Cardiac muscle cell (in vitro differentiated cells and primary cell): Measurements from ENCODE around the gene RBM23. TPM values are rescaled to one million over a fixed set of nuclear protein-coding genes. Genes with fewer than 3 reads are reported as not detected.
A peak's percentile ranks its signal among the peaks of the same experiment; 100 is the strongest.

Experiments
- DNase-seq, 2 donors: peaks; one replicate each; pipeline versions ENCODE4 v3.0.0 to v3.0.0-alpha.2; 2010 to 2017; ENCODE audit warnings: low read depth in 1 of 2, low spot score in 1 of 2
- H3K27ac ChIP-seq: fragments of 200-600 bp; sonication (generic); 2 replicates; pipeline ENCODE4 v1.5.1; 2016
- H3K27me3 ChIP-seq: fragments of 200-600 bp; sonication (generic); 2 replicates; pipeline ENCODE4 v1.6.0; 2016; ENCODE audit warnings: control low read depth
- H3K36me3 ChIP-seq: fragments of 200-600 bp; sonication (generic); 2 replicates; pipeline ENCODE4 v1.5.1; 2016; ENCODE audit warnings: control low read depth
- H3K4me1 ChIP-seq: fragments of 200-600 bp; sonication (generic); 2 replicates; pipeline ENCODE4 v1.8.1; 2017; ENCODE audit warnings: low read depth, mild to moderate bottlenecking, mixed run types
- H3K4me3 ChIP-seq: fragments of 200-600 bp; sonication (generic); 2 replicates; pipeline ENCODE4 v1.5.1; 2016; ENCODE audit warnings: mild to moderate bottlenecking
- H3K9me3 ChIP-seq: fragments of 200-600 bp; sonication (generic); 2 replicates; pipeline ENCODE4 v1.5.1; 2017; ENCODE audit warnings: low read depth, mild to moderate bottlenecking, control low read depth
- polyA plus RNA-seq: library from polyadenylated mRNA; unstranded; fragments of >200 nt; fragmentation: Nextera tagmentation; extraction: Ambion mirVana; gene quantifications from 2 replicates; pipeline ENCODE4 v1.2.1, GENCODE V29; 2016
- total RNA-seq: library from RNA; depleted of rRNA; stranded (reverse); fragments of >200 nt; gene quantifications from 2 replicates; pipeline ENCODE4 v1.2.3, GENCODE V29; 2016
- TF ChIP-seq, protein P1 (sequence below): IDR thresholded peaks from 2 replicates; pipeline ENCODE4 v1.5.1; 2012; ENCODE audit warnings: low read depth, mild to moderate bottlenecking, low read length

RBM23 gene
- total and polyA plus RNA-seq, 2 experiments from 2014 or later = 93.4 to 107 TPM

DNA sequence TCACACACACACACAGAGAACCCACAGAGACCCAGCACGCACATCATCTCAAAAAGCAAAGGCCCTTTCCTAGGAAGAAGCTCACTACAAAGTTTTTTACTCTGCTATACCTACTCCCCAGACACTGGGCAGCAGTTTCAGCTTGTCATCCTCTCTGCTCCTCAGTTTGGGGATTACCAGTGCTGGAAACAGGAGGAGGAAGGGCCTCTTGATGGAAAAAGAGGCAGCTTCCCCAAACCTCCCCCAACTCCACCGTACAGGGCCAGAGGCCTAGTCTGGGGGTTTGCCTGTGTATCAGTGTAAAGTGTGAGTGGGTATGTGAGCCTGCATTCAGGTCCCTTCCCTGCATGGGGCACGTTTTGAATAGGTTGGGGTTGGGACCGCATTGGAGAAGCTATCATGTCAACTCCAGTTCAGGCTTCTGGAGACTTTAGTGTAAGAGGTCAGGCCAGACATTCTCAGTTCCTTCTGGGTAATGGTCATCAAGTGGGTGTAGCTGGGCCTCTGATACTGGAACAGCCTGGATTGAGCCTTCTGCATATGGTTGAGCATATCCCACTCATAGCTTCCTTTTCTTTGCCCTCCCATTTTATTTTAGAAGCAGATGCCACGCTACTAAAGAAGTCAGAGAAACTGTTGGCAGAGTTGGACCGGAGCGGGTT is 34.7 kb downstream of the RBM23 start:
- no peak overlapping the region for H3K4me3 ChIP-seq

DNA sequence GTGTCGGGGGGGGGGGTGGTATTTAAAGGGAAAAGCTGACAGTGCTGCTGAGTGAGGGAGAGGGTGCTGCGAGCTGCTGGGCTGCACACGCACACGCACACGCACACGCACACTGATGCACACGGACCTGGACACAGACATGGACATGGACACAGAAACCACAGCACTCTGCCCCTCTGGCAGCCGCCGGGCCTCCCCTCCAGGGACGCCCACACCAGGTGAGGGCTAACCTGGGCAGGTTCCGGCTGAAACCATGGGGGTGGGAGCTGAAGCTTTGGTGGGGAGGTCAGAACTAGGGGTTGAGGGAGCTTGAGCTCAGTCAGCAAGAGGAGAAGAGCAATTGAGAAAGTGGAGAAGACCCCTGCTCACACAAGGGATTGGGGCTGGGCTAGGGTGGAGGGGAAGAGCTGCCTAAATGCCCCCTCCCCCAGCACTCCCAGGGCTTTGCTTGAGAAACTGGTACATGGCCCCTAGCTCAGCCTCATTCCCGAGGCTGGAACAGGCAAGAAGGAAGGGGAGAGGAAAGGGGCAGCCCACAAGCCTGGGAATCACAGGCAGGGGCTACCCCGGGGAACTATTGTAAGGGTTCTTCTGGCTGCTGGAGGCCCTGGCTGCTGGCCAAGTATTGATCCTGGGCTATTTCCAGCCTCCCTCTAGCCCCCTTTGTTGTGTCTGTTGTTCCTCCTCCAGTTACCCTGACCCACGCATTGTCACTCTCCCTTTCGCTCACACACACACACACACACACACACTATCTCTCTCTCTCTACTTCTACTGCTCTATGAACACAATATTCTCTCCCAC is 35.6 kb downstream of the RBM23 start, which contains the start of gene REM2:
Gene REM2, plus strand, starts transcription at position 50 of the 804 bp plus-strand sequence. Its CDS starts 66 bp downstream, at position 116.
- peak within 1 kb of the TSS; percentile 13 for H3K4me3 ChIP-seq
- H3K27me3 ChIP-seq = no peaks in the 10 kb centered on the region
- DNase-seq = peak in 1 of 2 donors; percentile 28
- H3K4me1 ChIP-seq = peaks cover 28% of the 10 kb centered on the region
- H3K36me3 ChIP-seq = no peaks in the 10 kb centered on the region
- H3K9me3 ChIP-seq = no peaks in the 10 kb centered on the region
- TF ChIP-seq, protein P1, sequence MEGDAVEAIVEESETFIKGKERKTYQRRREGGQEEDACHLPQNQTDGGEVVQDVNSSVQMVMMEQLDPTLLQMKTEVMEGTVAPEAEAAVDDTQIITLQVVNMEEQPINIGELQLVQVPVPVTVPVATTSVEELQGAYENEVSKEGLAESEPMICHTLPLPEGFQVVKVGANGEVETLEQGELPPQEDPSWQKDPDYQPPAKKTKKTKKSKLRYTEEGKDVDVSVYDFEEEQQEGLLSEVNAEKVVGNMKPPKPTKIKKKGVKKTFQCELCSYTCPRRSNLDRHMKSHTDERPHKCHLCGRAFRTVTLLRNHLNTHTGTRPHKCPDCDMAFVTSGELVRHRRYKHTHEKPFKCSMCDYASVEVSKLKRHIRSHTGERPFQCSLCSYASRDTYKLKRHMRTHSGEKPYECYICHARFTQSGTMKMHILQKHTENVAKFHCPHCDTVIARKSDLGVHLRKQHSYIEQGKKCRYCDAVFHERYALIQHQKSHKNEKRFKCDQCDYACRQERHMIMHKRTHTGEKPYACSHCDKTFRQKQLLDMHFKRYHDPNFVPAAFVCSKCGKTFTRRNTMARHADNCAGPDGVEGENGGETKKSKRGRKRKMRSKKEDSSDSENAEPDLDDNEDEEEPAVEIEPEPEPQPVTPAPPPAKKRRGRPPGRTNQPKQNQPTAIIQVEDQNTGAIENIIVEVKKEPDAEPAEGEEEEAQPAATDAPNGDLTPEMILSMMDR = no peak
- peak within 1 kb of the TSS; percentile 78 for H3K27ac ChIP-seq

More for the DNA sequence above, 34.7 kb downstream of the RBM23 start:
- TF ChIP-seq, protein P1 = no peak
- Histone ChIP-seq H3K27ac (no peak overlapping the region), H3K27me3 (no peaks in the 10 kb centered on the region), H3K9me3 (no peaks in the 10 kb centered on the region), H3K4me1 (peaks cover 28% of the 10 kb centered on the region), H3K36me3 (no peaks in the 10 kb centered on the region)
- DNase-seq = no peak

DNA sequence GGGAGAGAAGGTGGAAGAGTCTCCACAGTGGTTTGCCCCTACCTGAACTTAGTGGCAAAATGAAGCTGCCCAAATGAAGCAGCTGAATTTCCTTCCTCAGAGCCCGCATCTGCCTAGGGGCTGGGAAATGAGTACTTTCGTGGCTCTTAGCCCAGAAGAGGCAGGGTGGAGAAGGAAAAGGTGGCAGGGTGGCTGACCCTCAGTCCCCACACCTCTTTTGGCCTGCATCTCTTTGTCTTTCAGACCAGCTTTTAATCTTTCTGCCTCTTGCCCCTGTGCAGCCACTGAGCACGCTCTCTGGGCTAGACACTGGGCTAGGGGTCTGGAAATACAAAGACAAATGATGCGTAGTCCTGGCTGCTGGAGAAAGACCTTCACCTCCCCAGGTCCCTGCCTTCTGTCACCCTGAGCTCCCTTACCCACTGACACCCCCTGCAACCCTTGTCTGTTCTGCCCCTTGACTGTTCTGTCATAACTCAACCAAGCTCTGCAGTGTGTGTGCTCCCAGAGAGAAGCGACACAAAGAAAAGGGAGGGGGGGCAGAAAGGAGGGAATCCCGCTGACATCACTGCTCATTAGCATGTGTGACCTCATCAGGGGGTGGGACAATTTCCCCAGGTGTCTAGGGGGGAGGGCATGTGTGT is 36.3 kb downstream of the RBM23 start:
- peak overlapping the region; percentile 78 for H3K27ac ChIP-seq

DNA sequence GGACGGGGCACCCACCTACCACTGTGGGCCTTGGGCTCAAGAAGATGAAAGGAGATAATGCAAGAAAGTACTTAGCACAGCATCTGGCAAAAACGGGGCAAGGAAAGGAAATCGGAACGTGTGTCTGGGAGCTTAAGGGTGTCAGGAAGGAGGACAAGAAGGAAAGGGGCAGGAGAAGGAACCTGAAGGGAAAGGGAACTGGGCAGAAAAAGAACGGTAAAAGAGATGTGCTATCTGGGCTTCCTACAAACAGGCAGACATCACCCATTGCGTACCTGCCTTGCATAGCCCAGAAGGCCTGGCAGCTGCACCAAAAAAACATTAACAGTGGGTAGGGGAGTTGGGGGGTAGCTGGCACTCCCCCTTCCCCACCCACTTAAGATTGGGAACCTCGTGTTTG is 36.9 kb downstream of the RBM23 start:
- Histone ChIP-seq H3K4me1 (peaks cover 23% of the 10 kb centered on the region), H3K4me3 (no peak overlapping the region), H3K27me3 (no peaks in the 10 kb centered on the region), H3K27ac (peak overlapping the region; percentile 78), H3K9me3 (no peaks in the 10 kb centered on the region), H3K36me3 (no peaks in the 10 kb centered on the region)
- no peak for DNase-seq
- TF ChIP-seq, protein P1 = no peak

More for the DNA sequence above, 36.3 kb downstream of the RBM23 start:
- Histone ChIP-seq H3K4me1 (peaks cover 25% of the 10 kb centered on the region), H3K4me3 (no peak overlapping the region), H3K36me3 (no peaks in the 10 kb centered on the region), H3K27me3 (no peaks in the 10 kb centered on the region), H3K9me3 (no peaks in the 10 kb centered on the region)
- TF ChIP-seq, protein P1 = no peak
- DNase-seq = peak; percentile 49 to 69

DNA sequence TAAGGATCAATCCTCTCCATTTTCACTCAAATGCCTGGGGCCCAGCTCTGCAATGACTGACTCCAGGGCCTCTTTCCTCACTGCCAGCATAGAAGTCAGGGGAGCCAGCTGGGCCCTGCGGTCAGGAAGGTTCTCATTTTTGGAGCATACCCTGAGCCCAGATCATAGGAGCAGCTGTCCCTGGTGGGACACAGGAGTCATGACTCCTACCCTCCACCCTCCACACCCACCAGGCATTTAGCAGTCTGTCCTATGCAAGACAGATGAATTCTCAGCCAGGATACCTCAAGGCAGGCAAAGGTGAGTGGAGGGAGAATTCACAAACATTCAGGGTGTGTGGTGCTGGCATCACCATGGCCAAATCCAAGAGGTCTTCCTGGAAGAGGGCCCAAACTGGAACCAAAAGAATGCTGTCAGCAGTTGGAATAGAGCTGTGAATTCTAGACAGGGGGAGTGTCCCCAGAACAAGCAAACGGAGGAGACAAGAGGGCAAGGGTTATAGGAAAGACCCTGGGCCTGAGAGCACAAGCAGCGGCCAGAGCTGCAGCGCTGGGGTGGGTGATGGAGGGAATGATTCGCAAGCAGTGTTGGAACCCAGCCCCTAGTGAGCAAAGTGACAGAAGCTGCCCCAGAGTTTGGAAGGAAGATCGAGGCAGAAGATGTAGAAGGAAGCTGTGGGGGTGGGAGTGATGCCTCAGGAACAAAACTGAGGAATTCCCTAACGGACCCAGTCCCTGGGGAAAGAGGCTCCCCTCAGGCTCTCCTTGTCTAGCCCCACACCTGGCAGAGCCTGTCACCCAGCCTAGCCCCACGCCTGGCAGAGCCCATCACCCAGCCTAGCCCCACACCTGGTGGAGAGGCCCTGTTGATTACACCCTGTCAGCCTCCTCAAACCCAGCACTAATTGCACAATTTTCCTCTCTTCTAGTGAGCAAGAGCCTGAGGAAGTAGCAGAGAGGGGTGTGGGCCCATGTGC is 40.4 kb downstream of the RBM23 start:
- H3K4me3 ChIP-seq = no peak overlapping the region
- TF ChIP-seq, protein P1 = no peak
- peak overlapping the region; percentile 39 for H3K27ac ChIP-seq
- H3K27me3 ChIP-seq = no peaks in the 10 kb centered on the region
- H3K36me3 ChIP-seq = peaks cover 16% of the 10 kb centered on the region
- no peak for DNase-seq
- peaks cover 13% of the 10 kb centered on the region for H3K4me1 ChIP-seq
- no peaks in the 10 kb centered on the region for H3K9me3 ChIP-seq
